Activated gamma-delta T cell treated with anti-CD3 and anti-CD28 coated beads, Interleukin-2, amount 50 U/mL, for 16 hours (primary cell): ENCODE results near the gene OCIAD2.
"Not testable (repeated sequence)": the region's sequence is repeated elsewhere in the genome, so short reads cannot be mapped to it uniquely, and the experiment has no call there.

ENCODE experiments used
- DNase-seq: peaks from one replicate; pipeline ENCODE4 v3.0.0-alpha.2; 2020; ENCODE audit warnings: low read depth

The OCIAD2 gene

GRCh38 chr4:48907706-48908477, 1.3 kb upstream of the OCIAD2 start:
- no peak for DNase-seq

- DNase-seq, result no peak
These were observed 1.1 kb downstream of the OCIAD2 start for GRCh38 chr4:48905363-48906015.

- no peak for DNase-seq
These were observed 1.9 kb downstream of the OCIAD2 start for GRCh38 chr4:48904541-48905142.

- DNase-seq, result no peak
These were observed 2.5 kb downstream of the OCIAD2 start for GRCh38 chr4:48904101-48904500.

GRCh38 chr4:48902266-48902665, 4.3 kb downstream of the OCIAD2 start:
- no peak for DNase-seq

- no peak for DNase-seq
These were observed 5.4 kb downstream of the OCIAD2 start for GRCh38 chr4:48901196-48901595.

GRCh38 chr4:48899950-48900349, 6.6 kb downstream of the OCIAD2 start:
- DNase-seq, result no peak

- no peak for DNase-seq
These were observed 7.2 kb downstream of the OCIAD2 start for GRCh38 chr4:48899432-48899749.

GRCh38 chr4:48898733-48899431, 7.7 kb downstream of the OCIAD2 start:
- DNase-seq, result no peak

GRCh38 chr4:48896845-48897244, 9.7 kb downstream of the OCIAD2 start:
- no peak for DNase-seq

GRCh38 chr4:48891028-48891619, 15.4 kb downstream of the OCIAD2 start:
- DNase-seq, result no peak

GRCh38 chr4:48889750-48890149, 16.8 kb downstream of the OCIAD2 start:
- DNase-seq, result not testable (repeated sequence)

- DNase-seq, result not testable (repeated sequence)
These were observed 24.9 kb downstream of the OCIAD2 start for GRCh38 chr4:48881646-48882045.

GRCh38 chr4:48879561-48880442, 26.8 kb downstream of the OCIAD2 start:
- no peak for DNase-seq

- no peak for DNase-seq
These were observed 28.6 kb downstream of the OCIAD2 start for GRCh38 chr4:48877827-48878535.

GRCh38 chr4:48864696-48865095, 41.9 kb downstream of the OCIAD2 start:
- not testable (repeated sequence) for DNase-seq

GRCh38 chr4:48863728-48864127, 42.8 kb downstream of the OCIAD2 start:
- DNase-seq, result no peak

- no peak for DNase-seq
These were observed 43.9 kb downstream of the OCIAD2 start for GRCh38 chr4:48862661-48863060.

- no peak for DNase-seq
These were observed 44.5 kb downstream of the OCIAD2 start for GRCh38 chr4:48862038-48862437.

GRCh38 chr4:48858130-48858529, 48.4 kb downstream of the OCIAD2 start:
- no peak for DNase-seq

- DNase-seq, result no peak
These were observed 51.6 kb downstream of the OCIAD2 start for GRCh38 chr4:48854982-48855381.
